GM12892 (cell line): Measurements from ENCODE around the gene ZBTB9.

ENCODE experiments used
- POLR2A ChIP-seq: IDR thresholded peaks from 2 replicates; pipeline ENCODE4 v1.6.1; 2011; ENCODE audit warnings: low read depth, low read length, control low read depth
- POLR2AphosphoS5 ChIP-seq: IDR thresholded peaks from 2 replicates; pipeline ENCODE4 v1.6.1; 2011; ENCODE audit warnings: low read depth, low read length, control low read depth
- TAF1 ChIP-seq: IDR thresholded peaks from 2 replicates; pipeline ENCODE4 v1.6.1; 2011; ENCODE audit warnings: low read depth, mild to moderate bottlenecking, control low read depth, low read length, borderline replicate concordance

GRCh38 chr6:33458676-33459075 lies 4.3 kb downstream of the ZBTB9 start:
- TF ChIP-seq POLR2A = no peak
- no peak for TF ChIP-seq TAF1
- no peak for TF ChIP-seq POLR2AphosphoS5
